HCT116 (cell line): ENCODE measurements around the gene GRIP1. TPM values are rescaled to one million over a fixed set of nuclear protein-coding genes. Genes with fewer than 3 reads are reported as not detected.

Experiments
- ATAC-seq: fragments of 200-7000 bp; cut with Tn5 transposase; 2 replicates; pipeline ENCODE4 v1.9.1; 2020; ENCODE audit warnings: mild to moderate bottlenecking, moderate library complexity
- BruUV-seq: library from RNA; stranded (reverse); fragments of 400-500 nt; replicated peaks from 2 replicates; lab custom pipeline; 2021; lab: Mats Ljungman, UMichigan
- CTCF ChIA-PET: fragments of 300-600 bp; sonication (Branson Sonifier 250); formaldehyde crosslinking; loops from one replicate; lab custom pipeline; 2021; ENCODE audit warnings: antibody characterized with exemption; lab: Charles Lee
- POLR2A ChIA-PET: fragments of 300-600, 350-600 bp; sonication (Branson Sonifier 250); formaldehyde crosslinking; loops from one replicate; lab custom pipeline; 2021; ENCODE audit warnings: antibody characterized with exemption; lab: Charles Lee
- RAD21 ChIA-PET, 2 experiments: fragments of 300-600 bp; sonication (Branson Sonifier 250); formaldehyde crosslinking; loops; one replicate each; lab custom pipeline; 2023; ENCODE audit warnings: low total read pairs in 2 of 2; ENCODE audit not compliant: uncharacterized antibody in 2 of 2, unreplicated experiment in 2 of 2, low non-redundant PET in 1 of 2; lab: Charles Lee
- DNase-seq: peaks from one replicate; pipeline ENCODE4 v3.0.0-alpha.2; 2010; ENCODE audit warnings: low read depth, low spot score
- H2AFZ ChIP-seq: fragments of 200-600 bp; shearing (Covaris generic), sonication (generic); 2 replicates; pipeline ENCODE4 v1.6.1; 2017; ENCODE audit warnings: low read depth, mixed run types, mixed read lengths, antibody characterized with exemption, low read length; ENCODE audit not compliant: poor library complexity, severe bottlenecking
- H3K27ac ChIP-seq: 2 replicates; pipeline ENCODE4 v1.5.1; 2012; ENCODE audit warnings: low read depth, low read length
- H3K27me3 ChIP-seq: fragments of 200-600 bp; sonication (generic); 2 replicates; pipeline ENCODE4 v1.6.1; 2016; ENCODE audit warnings: mixed run types, low read length, mixed read lengths; ENCODE audit not compliant: insufficient read depth
- H3K36me3 ChIP-seq, 2 experiments: fragments of 200-500 bp in 1 of 2; fragments of 200-600 bp in 1 of 2; sonication (Bioruptor generic) in 1 of 2; sonication (generic) in 1 of 2; 2 replicates each; pipeline versions ENCODE4 v1.5.1 to v1.6.1; 2014 to 2016; ENCODE audit warnings: low read length in 2 of 2, inconsistent platforms in 1 of 2, mixed read lengths in 1 of 2, mixed run types in 1 of 2; ENCODE audit not compliant: insufficient read depth in 2 of 2, control insufficient read depth in 1 of 2
- H3K4me1 ChIP-seq, 2 experiments: fragments of 200-600 bp in 1 of 2; sonication (generic) in 1 of 2; 2 replicates each; pipeline versions ENCODE4 v1.5.1 to v1.6.1; 2012 to 2017; ENCODE audit warnings: low read length in 2 of 2, inconsistent platforms in 1 of 2, mild to moderate bottlenecking in 1 of 2, mixed read lengths in 1 of 2, mixed run types in 1 of 2, moderate library complexity in 1 of 2; ENCODE audit not compliant: insufficient read depth in 2 of 2, control insufficient read depth in 1 of 2
- H3K4me2 ChIP-seq: fragments of 200-600 bp; sonication (generic); 2 replicates; pipeline ENCODE4 v1.6.1; 2017; ENCODE audit warnings: mixed run types, low read length, mixed read lengths
- H3K4me3 ChIP-seq, 2 experiments: fragments of 200-600 bp in 1 of 2; sonication (generic) in 1 of 2; replicated peaks in 1 of 2; 2 replicates each; pipeline ENCODE4 v1.5.1; 2011 to 2016; ENCODE audit warnings: low read length in 2 of 2, control low read depth in 1 of 2, low read depth in 1 of 2, mild to moderate bottlenecking in 1 of 2, mixed read lengths in 1 of 2, mixed run types in 1 of 2
- H3K79me2 ChIP-seq: fragments of 200-600 bp; sonication (generic); 2 replicates; pipeline ENCODE4 v1.6.1; 2017; ENCODE audit warnings: mild to moderate bottlenecking, mixed run types, low read length, moderate library complexity, mixed read lengths; ENCODE audit not compliant: insufficient read depth
- H3K9ac ChIP-seq: fragments of 200-600 bp; sonication (generic); 2 replicates; pipeline ENCODE4 v1.6.1; 2016; ENCODE audit warnings: low read length, mixed read lengths
- H3K9me2 ChIP-seq: fragments of 200-600 bp; sonication (generic), shearing (Covaris generic); 2 replicates; pipeline ENCODE4 v1.6.1; 2017; ENCODE audit warnings: mixed run types, mild to moderate bottlenecking, moderate library complexity; ENCODE audit not compliant: insufficient read depth
- H3K9me3 ChIP-seq, 2 experiments: fragments of 200-500 bp in 1 of 2; fragments of 200-600 bp in 1 of 2; sonication (Bioruptor generic) in 1 of 2; sonication (generic) in 1 of 2; 2 replicates each; pipeline ENCODE4 v1.6.1; 2014 to 2017; ENCODE audit warnings: low read length in 2 of 2, mixed read lengths in 2 of 2, inconsistent platforms in 1 of 2, low read depth in 1 of 2, mild to moderate bottlenecking in 1 of 2, mixed run types in 1 of 2, moderate library complexity in 1 of 2; ENCODE audit not compliant: control insufficient read depth in 1 of 2, insufficient read depth in 1 of 2
- H4K20me1 ChIP-seq: fragments of 200-600 bp; sonication (generic), shearing (Covaris generic); 2 replicates; pipeline ENCODE4 v1.6.1; 2017; ENCODE audit warnings: mixed run types, mild to moderate bottlenecking, moderate library complexity; ENCODE audit not compliant: insufficient read depth
- CEBPB ChIP-seq: IDR thresholded peaks from 2 replicates; pipeline ENCODE4 v1.6.1; 2012; ENCODE audit warnings: low read depth
- CTCF ChIP-seq, 3 experiments: fragments of 200-600 bp in 1 of 3; sonication (generic) in 1 of 3; IDR thresholded peaks in 2 of 3; conservative IDR thresholded peaks in 1 of 3; 2 replicates each; pipeline ENCODE4 v1.5.1; 2012 to 2017; ENCODE audit warnings: low read depth in 2 of 3, low read length in 2 of 3, antibody characterized with exemption in 1 of 3, borderline replicate concordance in 1 of 3, control low read depth in 1 of 3, mild to moderate bottlenecking in 1 of 3, mixed read lengths in 1 of 3, mixed run types in 1 of 3, moderate library complexity in 1 of 3; ENCODE audit not compliant: insufficient read depth in 1 of 3
- ELF1 ChIP-seq: IDR thresholded peaks from 2 replicates; pipeline ENCODE4 v1.6.1; 2012; ENCODE audit warnings: low read depth, borderline replicate concordance
- JUND ChIP-seq: IDR thresholded peaks from 2 replicates; pipeline ENCODE4 v1.6.1; 2012
- POLR2AphosphoS5 ChIP-seq: IDR thresholded peaks from 2 replicates; pipeline ENCODE4 v1.6.1; 2011; ENCODE audit warnings: mild to moderate bottlenecking, low read depth, low read length, moderate library complexity
- TCF7L2 ChIP-seq: IDR thresholded peaks from 2 replicates; pipeline ENCODE4 v1.7.0; 2011; ENCODE audit warnings: borderline replicate concordance, inconsistent platforms; ENCODE audit not compliant: insufficient read depth, insufficient read length; ENCODE audit errors: extremely low read depth
- ZNF274 ChIP-seq: fragments of 200-500 bp; sonication (Bioruptor generic); IDR thresholded peaks from 2 replicates; pipeline ENCODE4 v1.6.1; 2014; ENCODE audit warnings: mild to moderate bottlenecking, low read depth, low read length, inconsistent platforms
- intact Hi-C: fragments of 100-400 bp; cut with micrococcal nuclease; formaldehyde crosslinking; loops from 2 replicates; pipeline ENCODE4 v1.10.0; 2022
- total RNA-seq: library from RNA; stranded (reverse); gene quantifications from one replicate; pipeline ENCODE4 v1.2.1, GENCODE V29; 2021; ENCODE audit not compliant: unreplicated experiment
- TF ChIP-seq, protein P1 (sequence below): IDR thresholded peaks from 2 replicates; pipeline ENCODE4 v1.6.1; 2012
- TF ChIP-seq, protein P2 (sequence below): IDR thresholded peaks from 2 replicates; pipeline ENCODE4 v1.6.1; 2012
- TF ChIP-seq, protein P3 (sequence below): IDR thresholded peaks from 2 replicates; pipeline ENCODE4 v1.6.1; 2011; ENCODE audit warnings: mild to moderate bottlenecking, low read length, moderate library complexity; ENCODE audit not compliant: insufficient replicate concordance; ENCODE audit errors: extremely low read depth

GRIP1 gene
- total RNA-seq, 1 experiment from 2014 or later: not detected

DNA sequence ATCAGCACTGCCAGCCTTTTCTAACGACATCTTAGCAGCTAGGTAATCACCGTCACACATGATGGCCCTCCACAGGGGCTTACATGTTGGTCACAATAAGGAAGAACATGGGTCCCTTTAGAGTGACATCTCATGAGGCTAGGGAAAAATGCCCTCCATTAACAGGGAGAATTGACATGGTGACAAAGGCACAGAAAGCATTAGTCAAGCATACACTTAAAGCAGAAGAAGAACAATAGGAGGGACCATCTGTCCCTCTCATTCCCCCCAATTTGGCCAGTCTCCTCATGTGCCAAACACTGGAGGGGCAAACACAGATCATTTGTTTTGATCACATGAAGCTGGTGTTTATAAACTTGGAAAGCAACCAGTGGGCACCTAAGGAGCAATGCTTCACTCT is 78.0 kb downstream of the GRIP1 start:
- RAD21 ChIA-PET: no interaction called here
- H3K4me3 ChIP-seq: no peak overlapping the region
- no peak overlapping the region for H3K27ac ChIP-seq
- no peaks in the 10 kb centered on the region for H3K79me2 ChIP-seq
- H2AFZ ChIP-seq: no peak overlapping the region
- POLR2A ChIA-PET: no interaction called here
- no peak for ATAC-seq
- no peak for DNase-seq
- H3K36me3 ChIP-seq: no peaks in the 10 kb centered on the region
- CTCF ChIA-PET: no interaction called here
- no peak overlapping the region for H3K4me2 ChIP-seq
- H3K9me3 ChIP-seq: no peaks in the 10 kb centered on the region
- H3K9ac ChIP-seq: no peak overlapping the region
- peaks cover 54% of the 10 kb centered on the region for H3K27me3 ChIP-seq
- intact Hi-C loops: no loop called here
- TF ChIP-seq CEBPB (no peak), JUND (no peak), ELF1 (no peak), CTCF (IDR thresholded peaks at IDR 0.05 in 2 of 3, conservative IDR thresholded peaks at IDR 0.05 in 1 of 3; ENCODE audit: borderline replicate concordance in 1 of 3, insufficient read depth in 1 of 3, low read depth in 2 of 3, low read length in 2 of 3) (no peak), POLR2AphosphoS5 (no peak), ZNF274 (no peak)
- TF ChIP-seq, protein P1, sequence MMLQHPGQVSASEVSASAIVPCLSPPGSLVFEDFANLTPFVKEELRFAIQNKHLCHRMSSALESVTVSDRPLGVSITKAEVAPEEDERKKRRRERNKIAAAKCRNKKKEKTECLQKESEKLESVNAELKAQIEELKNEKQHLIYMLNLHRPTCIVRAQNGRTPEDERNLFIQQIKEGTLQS: no peak
- TF ChIP-seq, protein P2, sequence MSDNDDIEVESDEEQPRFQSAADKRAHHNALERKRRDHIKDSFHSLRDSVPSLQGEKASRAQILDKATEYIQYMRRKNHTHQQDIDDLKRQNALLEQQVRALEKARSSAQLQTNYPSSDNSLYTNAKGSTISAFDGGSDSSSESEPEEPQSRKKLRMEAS: no peak
- no peaks in the 10 kb centered on the region for H3K9me2 ChIP-seq
- BruUV-seq: no TSS peak
- H4K20me1 ChIP-seq: no peaks in the 10 kb centered on the region
- H3K4me1 ChIP-seq: no peaks in the 10 kb centered on the region

GRCh38 chr12:66599816-66600215 is 79.1 kb downstream of the GRIP1 start:
- Histone ChIP-seq H4K20me1 (no peaks in the 10 kb centered on the region), H3K79me2 (no peaks in the 10 kb centered on the region), H3K36me3 (no peaks in the 10 kb centered on the region), H3K4me2 (no peak overlapping the region), H3K9me2 (no peaks in the 10 kb centered on the region), H3K27me3 (peaks cover 65% of the 10 kb centered on the region), H3K4me3 (no peak overlapping the region), H3K9ac (no peak overlapping the region), H3K27ac (no peak overlapping the region), H3K9me3 (no peaks in the 10 kb centered on the region), H2AFZ (no peak overlapping the region), H3K4me1 (no peaks in the 10 kb centered on the region)
- DNase-seq (no peak), ATAC-seq (no peak)
- no TSS peak for BruUV-seq
- RAD21 ChIA-PET: no interaction called here
- POLR2A ChIA-PET: no interaction called here
- intact Hi-C loops: no loop called here
- CTCF ChIA-PET: no interaction called here
- TF ChIP-seq, protein P1: no peak
- TF ChIP-seq ELF1 (no peak), TCF7L2 (no peak)
- TF ChIP-seq, protein P3, sequence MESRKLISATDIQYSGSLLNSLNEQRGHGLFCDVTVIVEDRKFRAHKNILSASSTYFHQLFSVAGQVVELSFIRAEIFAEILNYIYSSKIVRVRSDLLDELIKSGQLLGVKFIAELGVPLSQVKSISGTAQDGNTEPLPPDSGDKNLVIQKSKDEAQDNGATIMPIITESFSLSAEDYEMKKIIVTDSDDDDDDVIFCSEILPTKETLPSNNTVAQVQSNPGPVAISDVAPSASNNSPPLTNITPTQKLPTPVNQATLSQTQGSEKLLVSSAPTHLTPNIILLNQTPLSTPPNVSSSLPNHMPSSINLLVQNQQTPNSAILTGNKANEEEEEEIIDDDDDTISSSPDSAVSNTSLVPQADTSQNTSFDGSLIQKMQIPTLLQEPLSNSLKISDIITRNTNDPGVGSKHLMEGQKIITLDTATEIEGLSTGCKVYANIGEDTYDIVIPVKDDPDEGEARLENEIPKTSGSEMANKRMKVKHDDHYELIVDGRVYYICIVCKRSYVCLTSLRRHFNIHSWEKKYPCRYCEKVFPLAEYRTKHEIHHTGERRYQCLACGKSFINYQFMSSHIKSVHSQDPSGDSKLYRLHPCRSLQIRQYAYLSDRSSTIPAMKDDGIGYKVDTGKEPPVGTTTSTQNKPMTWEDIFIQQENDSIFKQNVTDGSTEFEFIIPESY: no peak
